ENCODE measurements around the gene DCBLD1. TPM values are rescaled to one million over a fixed set of nuclear protein-coding genes. Genes with fewer than 3 reads are reported as not detected.

The DCBLD1 gene
- total RNA-seq, 6 experiments from 2014 or later: 7.6 to 22.8 (median 10.8) TPM

GRCh38 chr6:117473401-117473800 lies 9.1 kb upstream of the DCBLD1 start:
- ATAC-seq: no peak
- TF ChIP-seq, protein P1, sequence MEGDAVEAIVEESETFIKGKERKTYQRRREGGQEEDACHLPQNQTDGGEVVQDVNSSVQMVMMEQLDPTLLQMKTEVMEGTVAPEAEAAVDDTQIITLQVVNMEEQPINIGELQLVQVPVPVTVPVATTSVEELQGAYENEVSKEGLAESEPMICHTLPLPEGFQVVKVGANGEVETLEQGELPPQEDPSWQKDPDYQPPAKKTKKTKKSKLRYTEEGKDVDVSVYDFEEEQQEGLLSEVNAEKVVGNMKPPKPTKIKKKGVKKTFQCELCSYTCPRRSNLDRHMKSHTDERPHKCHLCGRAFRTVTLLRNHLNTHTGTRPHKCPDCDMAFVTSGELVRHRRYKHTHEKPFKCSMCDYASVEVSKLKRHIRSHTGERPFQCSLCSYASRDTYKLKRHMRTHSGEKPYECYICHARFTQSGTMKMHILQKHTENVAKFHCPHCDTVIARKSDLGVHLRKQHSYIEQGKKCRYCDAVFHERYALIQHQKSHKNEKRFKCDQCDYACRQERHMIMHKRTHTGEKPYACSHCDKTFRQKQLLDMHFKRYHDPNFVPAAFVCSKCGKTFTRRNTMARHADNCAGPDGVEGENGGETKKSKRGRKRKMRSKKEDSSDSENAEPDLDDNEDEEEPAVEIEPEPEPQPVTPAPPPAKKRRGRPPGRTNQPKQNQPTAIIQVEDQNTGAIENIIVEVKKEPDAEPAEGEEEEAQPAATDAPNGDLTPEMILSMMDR (IDR thresholded peaks at IDR 0.05): no peak
- TF ChIP-seq POLR2A (IDR thresholded peaks at IDR 0.05): no peak
- Histone ChIP-seq H3K4me3 (no peak overlapping the region), H3K9me3 (no peaks in the 10 kb centered on the region), H3K4me1 (peaks cover 0 to 6% (median 0%) of the 10 kb centered on the region in 4 donors), H3K36me3 (no peaks in the 10 kb centered on the region), H3K27me3 (no peaks in the 10 kb centered on the region), H3K27ac (no peak overlapping the region)
- no peak for DNase-seq
- intact Hi-C loops (cut with DNase I): loop anchor here in 1 of 2 donors (10.0 kb wide), 1 partner anchor 71 kb away; no protein-coding TSS in a partner anchor
- 100% methylated on average over 1 of the region's 1 CpG for WGBS (ENCODE audit: insufficient coverage, low coverage, low lambda C conversion rate, missing lambda C conversion rate)

DNA sequence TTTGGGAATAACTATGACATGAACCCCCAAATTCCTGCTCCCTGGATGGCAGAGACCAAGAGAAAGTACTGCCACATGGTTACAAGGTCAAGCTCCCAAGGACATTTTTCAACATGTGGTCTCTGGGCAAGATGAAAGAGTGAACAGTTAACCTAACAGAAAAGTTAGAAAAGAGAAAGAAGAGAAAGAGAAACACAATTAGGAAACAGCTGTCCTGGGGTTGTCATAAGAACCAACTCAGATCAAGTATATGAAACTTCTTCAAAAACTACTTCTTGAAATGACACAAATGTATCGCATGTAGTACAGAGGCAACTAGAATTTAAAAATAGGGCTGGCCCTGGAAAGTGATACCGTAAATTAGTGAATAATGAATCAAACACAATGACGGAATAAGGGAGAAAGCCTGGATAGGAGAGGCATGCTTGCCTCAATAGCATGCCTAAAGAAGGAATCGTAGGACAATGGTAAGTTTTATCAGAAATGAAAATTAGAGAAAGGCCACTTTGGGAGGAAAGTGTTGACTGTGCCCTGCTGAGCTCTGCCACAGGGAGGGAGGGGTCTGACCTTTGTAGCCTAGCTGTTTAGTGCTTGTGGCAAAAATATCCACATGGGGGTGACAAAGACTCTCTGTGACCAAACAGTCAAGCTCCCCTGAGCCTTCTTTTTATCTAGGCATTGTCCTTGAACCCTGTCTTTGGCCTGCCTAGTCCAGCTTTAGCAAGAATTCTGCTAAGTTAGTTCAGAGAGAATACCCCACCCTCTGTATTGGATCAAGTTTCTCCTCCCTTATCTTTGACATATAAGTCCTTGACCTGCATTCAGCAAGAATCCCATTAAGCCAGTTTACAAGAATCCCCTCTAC lies 4.3 kb upstream of the DCBLD1 start:
- Histone ChIP-seq H3K4me1 (peaks cover 0 to 10% (median 0%) of the 10 kb centered on the region in 4 donors), H3K9me3 (no peaks in the 10 kb centered on the region), H3K27ac (peak overlapping the region in 2 of 3 donors; percentile 12 to 42), H3K36me3 (no peaks in the 10 kb centered on the region), H3K4me3 (no peak overlapping the region), H3K27me3 (no peaks in the 10 kb centered on the region)
- no peak for TF ChIP-seq POLR2A (IDR thresholded peaks at IDR 0.05)
- TF ChIP-seq, protein P1 (IDR thresholded peaks at IDR 0.05): peak; percentile 58 to 70 (median 64)
- DNase-seq (peak in 2 of 3 donors; percentile 25 to 72), ATAC-seq (peak; percentile 62 to 77 (median 66))
- WGBS (ENCODE audit: insufficient coverage, low coverage, low lambda C conversion rate, missing lambda C conversion rate): 36% methylated on average over 4 of the region's 4 CpGs
- intact Hi-C loops (cut with DNase I): loop anchor here in 1 of 2 donors (10.0 kb wide), 1 partner anchor 67 kb away; no protein-coding TSS in a partner anchor

DNA sequence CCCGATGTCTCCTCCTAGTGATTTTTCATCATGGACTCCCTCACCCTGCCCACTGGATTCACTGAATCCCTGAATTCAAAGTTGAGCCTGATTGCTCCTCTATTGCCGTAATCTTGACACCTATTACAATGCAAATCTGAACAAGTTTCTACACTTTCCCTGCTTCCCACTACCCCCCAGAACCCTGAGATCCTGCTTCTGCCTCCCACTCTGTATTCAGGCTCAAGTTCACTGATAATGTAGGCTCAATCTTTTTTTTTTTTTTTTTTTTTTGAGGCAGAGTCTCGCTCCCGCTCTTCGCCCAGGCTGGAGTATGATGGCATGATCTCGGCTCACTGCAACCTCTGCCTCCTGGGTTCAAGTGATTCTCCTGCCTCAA lies 3.6 kb upstream of the DCBLD1 start:
- DNase-seq: no peak
- Histone ChIP-seq H3K4me1 (peaks cover 0 to 10% (median 0%) of the 10 kb centered on the region in 4 donors), H3K4me3 (no peak overlapping the region), H3K9me3 (no peaks in the 10 kb centered on the region), H3K36me3 (no peaks in the 10 kb centered on the region), H3K27me3 (no peaks in the 10 kb centered on the region), H3K27ac (peak overlapping the region in 1 of 3 donors; percentile 1)
- intact Hi-C loops (cut with DNase I): loop anchor here in 1 of 2 donors (10.0 kb wide), 1 partner anchor 66 kb away; no protein-coding TSS in a partner anchor
- ATAC-seq: no peak
- 89% methylated on average over 6 of the region's 6 CpGs for WGBS (ENCODE audit: insufficient coverage, low coverage, low lambda C conversion rate, missing lambda C conversion rate)
- TF ChIP-seq, protein P1 (IDR thresholded peaks at IDR 0.05): no peak
- no peak for TF ChIP-seq POLR2A (IDR thresholded peaks at IDR 0.05)

- WGBS (ENCODE audit: insufficient coverage, low coverage, low lambda C conversion rate, missing lambda C conversion rate): 83% methylated on average over 3 of the region's 3 CpGs
- H3K4me3 ChIP-seq: no peak overlapping the region
- intact Hi-C loops (cut with DNase I): loop anchor here in 1 of 2 donors (5.0 kb wide), 1 partner anchor 72 kb away; no protein-coding TSS in a partner anchor
- no peak overlapping the region for H3K27ac ChIP-seq
- H3K36me3 ChIP-seq: no peaks in the 10 kb centered on the region
- DNase-seq: no peak
- no peak for ATAC-seq
- H3K27me3 ChIP-seq: no peaks in the 10 kb centered on the region
- TF ChIP-seq, protein P1 (IDR thresholded peaks at IDR 0.05): no peak
- TF ChIP-seq POLR2A (IDR thresholded peaks at IDR 0.05): no peak
- H3K9me3 ChIP-seq: no peaks in the 10 kb centered on the region
- H3K4me1 ChIP-seq: peaks cover 0 to 25% (median 8%) of the 10 kb centered on the region in 4 donors
These were observed 1.8 kb upstream of the DCBLD1 start for GRCh38 chr6:117480651-117481050.
